ENCODE measurements around the gene DTX3. TPM values are rescaled to one million over a fixed set of nuclear protein-coding genes. Genes with fewer than 3 reads are reported as not detected.
"Not testable (repeated sequence)": the region's sequence is repeated elsewhere in the genome, so short reads cannot be mapped to it uniquely, and the experiment has no call there.

DTX3 gene
- total RNA-seq, 2 experiments from 2014 or later: 15.5 to 16.5 TPM

GRCh38 chr12:57636731-57637130, 32.1 kb downstream of the DTX3 start:
- H3K27me3 Mint-ChIP-seq: peaks cover 37% of the 10 kb centered on the region
- POLR2A ChIA-PET: interaction anchor here (0.6 kb wide), 2 partner anchors 10 to 150 kb away, joined by 4 read pairs; no protein-coding TSS in a partner anchor

GRCh38 chr12:57637364-57637763, 32.7 kb downstream of the DTX3 start:
- ChIA-PET CTCF (interaction anchor here (1.4 to 1.6 kb wide), 2 partner anchors 10 to 54 kb away, joined by 4 to 5 read pairs; no protein-coding TSS in a partner anchor), POLR2A (interaction anchor here (0.6 kb wide), 1 partner anchor 10 kb away, joined by 4 read pairs; no protein-coding TSS in a partner anchor)
- Mint-ChIP-seq H3K36me3 (ENCODE audit: low read depth) (no peaks in the 10 kb centered on the region), H3K27ac (no peak overlapping the region), H3K4me3 (no peak overlapping the region), H3K4me1 (peaks cover 6% of the 10 kb centered on the region), H3K27me3 (peaks cover 35% of the 10 kb centered on the region), H3K9me3 (no peaks in the 10 kb centered on the region)
- no peak for DNase-seq

More at GRCh38 chr12:57636731-57637130, 32.1 kb downstream of the DTX3 start:
- not testable (repeated sequence) for H3K36me3 Mint-ChIP-seq (ENCODE audit: low read depth); H3K4me3 Mint-ChIP-seq; H3K4me1 Mint-ChIP-seq; H3K9me3 Mint-ChIP-seq; H3K27ac Mint-ChIP-seq; DNase-seq
- CTCF ChIA-PET: interaction anchor here (0.9 to 1.3 kb wide), 2 partner anchors 10 to 14 kb away, joined by 3 read pairs; no protein-coding TSS in a partner anchor

GRCh38 chr12:57638096-57638495, 33.5 kb downstream of the DTX3 start:
- Mint-ChIP-seq H3K36me3 (ENCODE audit: low read depth) (no peaks in the 10 kb centered on the region), H3K9me3 (no peaks in the 10 kb centered on the region), H3K4me1 (peaks cover 5% of the 10 kb centered on the region), H3K4me3 (no peak overlapping the region), H3K27ac (no peak overlapping the region), H3K27me3 (peaks cover 34% of the 10 kb centered on the region)
- POLR2A ChIA-PET: no interaction called here
- DNase-seq: no peak
- CTCF ChIA-PET: interaction anchor here (1.2 to 1.6 kb wide), 3 partner anchors 10 to 103 kb away, joined by 3 to 5 read pairs (median 4); no protein-coding TSS in a partner anchor

- Mint-ChIP-seq H3K4me1 (no peaks in the 10 kb centered on the region), H3K27me3 (peaks cover 23% of the 10 kb centered on the region)
- CTCF ChIA-PET: no interaction called here
Measured at GRCh38 chr12:57640175-57641042, 35.8 kb downstream of the DTX3 start.

GRCh38 chr12:57641699-57642442, 37.2 kb downstream of the DTX3 start:
- peaks cover 20% of the 10 kb centered on the region for H3K27me3 Mint-ChIP-seq
- H3K27ac Mint-ChIP-seq: no peak overlapping the region
- peaks cover 2% of the 10 kb centered on the region for H3K9me3 Mint-ChIP-seq
- ChIA-PET POLR2A (no interaction called here), CTCF (interaction anchor here (0.5 to 1.0 kb wide), 4 partner anchors 11 to 317 kb away, joined by 3 to 7 read pairs (median 4); no protein-coding TSS in a partner anchor)
- H3K36me3 Mint-ChIP-seq (ENCODE audit: low read depth): no peaks in the 10 kb centered on the region
- no peaks in the 10 kb centered on the region for H3K4me1 Mint-ChIP-seq
- no peak overlapping the region for H3K4me3 Mint-ChIP-seq
- DNase-seq: no peak

More at GRCh38 chr12:57640175-57641042, 35.8 kb downstream of the DTX3 start:
- Mint-ChIP-seq H3K9me3 (no peaks in the 10 kb centered on the region), H3K4me3 (no peak overlapping the region), H3K27ac (no peak overlapping the region), H3K36me3 (ENCODE audit: low read depth) (no peaks in the 10 kb centered on the region)
- no peak for DNase-seq
- POLR2A ChIA-PET: no interaction called here

GRCh38 chr12:57645990-57646658, 41.5 kb downstream of the DTX3 start:
- POLR2A ChIA-PET; H3K27me3 Mint-ChIP-seq; H3K36me3 Mint-ChIP-seq (ENCODE audit: low read depth); H3K4me1 Mint-ChIP-seq; H3K4me3 Mint-ChIP-seq; DNase-seq; H3K9me3 Mint-ChIP-seq; H3K27ac Mint-ChIP-seq: not testable (repeated sequence)
- CTCF ChIA-PET: interaction anchor here (1.3 kb wide), 1 partner anchor 10 kb away, joined by 3 read pairs; no protein-coding TSS in a partner anchor

GRCh38 chr12:57646659-57647049, 42.0 kb downstream of the DTX3 start:
- DNase-seq; H3K27ac Mint-ChIP-seq; H3K4me1 Mint-ChIP-seq; H3K4me3 Mint-ChIP-seq; H3K27me3 Mint-ChIP-seq; POLR2A ChIA-PET; H3K36me3 Mint-ChIP-seq (ENCODE audit: low read depth); H3K9me3 Mint-ChIP-seq: not testable (repeated sequence)
- CTCF ChIA-PET: interaction anchor here (1.3 kb wide), 1 partner anchor 9 kb away, joined by 3 read pairs; no protein-coding TSS in a partner anchor

GRCh38 chr12:57654042-57654441, 49.4 kb downstream of the DTX3 start:
- Mint-ChIP-seq H3K4me3 (no peak overlapping the region), H3K36me3 (ENCODE audit: low read depth) (no peaks in the 10 kb centered on the region), H3K27me3 (peaks cover 6% of the 10 kb centered on the region), H3K4me1 (no peaks in the 10 kb centered on the region), H3K9me3 (no peaks in the 10 kb centered on the region), H3K27ac (no peak overlapping the region)
- no peak for DNase-seq
- ChIA-PET CTCF (no interaction called here), POLR2A (no interaction called here)

GRCh38 chr12:57655541-57656240, 51.1 kb downstream of the DTX3 start:
- POLR2A ChIA-PET: no interaction called here
- no peak for DNase-seq
- H3K27me3 Mint-ChIP-seq: peaks cover 6% of the 10 kb centered on the region

GRCh38 chr12:57656408-57656807, 51.8 kb downstream of the DTX3 start:
- DNase-seq; H3K27ac Mint-ChIP-seq; H3K27me3 Mint-ChIP-seq; H3K4me3 Mint-ChIP-seq; H3K9me3 Mint-ChIP-seq; H3K36me3 Mint-ChIP-seq (ENCODE audit: low read depth); H3K4me1 Mint-ChIP-seq: not testable (repeated sequence)
- POLR2A ChIA-PET: interaction anchor here (0.6 kb wide), 1 partner anchor 31 kb away, joined by 10 read pairs; no protein-coding TSS in a partner anchor
- CTCF ChIA-PET: interaction anchor here (0.6 to 1.4 kb wide), 3 partner anchors 11 to 42 kb away, joined by 3 to 7 read pairs (median 3); partner anchors contain the start of gene B4GALNT1

More at GRCh38 chr12:57655541-57656240, 51.1 kb downstream of the DTX3 start:
- H3K9me3 Mint-ChIP-seq: no peaks in the 10 kb centered on the region
- no peaks in the 10 kb centered on the region for H3K4me1 Mint-ChIP-seq
- CTCF ChIA-PET: interaction anchor here (0.6 to 1.4 kb wide), 4 partner anchors 10 to 1261 kb away, joined by 3 to 7 read pairs (median 4); partner anchors contain the start of genes ARHGEF25 and B4GALNT1
- H3K36me3 Mint-ChIP-seq (ENCODE audit: low read depth): no peaks in the 10 kb centered on the region
- H3K4me3 Mint-ChIP-seq: no peak overlapping the region
- H3K27ac Mint-ChIP-seq: no peak overlapping the region

- Mint-ChIP-seq H3K27ac (no peak overlapping the region), H3K27me3 (peaks cover 6% of the 10 kb centered on the region), H3K36me3 (ENCODE audit: low read depth) (no peaks in the 10 kb centered on the region), H3K9me3 (peaks cover 7% of the 10 kb centered on the region), H3K4me1 (no peaks in the 10 kb centered on the region), H3K4me3 (no peak overlapping the region)
- DNase-seq: no peak
- POLR2A ChIA-PET: no interaction called here
- CTCF ChIA-PET: no interaction called here
Measured at GRCh38 chr12:57657744-57658143, 53.1 kb downstream of the DTX3 start.

GRCh38 chr12:57658890-57659289, 54.3 kb downstream of the DTX3 start:
- Mint-ChIP-seq H3K9me3 (peaks cover 7% of the 10 kb centered on the region), H3K27ac (no peak overlapping the region), H3K36me3 (ENCODE audit: low read depth) (no peaks in the 10 kb centered on the region), H3K27me3 (peaks cover 3% of the 10 kb centered on the region), H3K4me1 (no peaks in the 10 kb centered on the region), H3K4me3 (no peak overlapping the region)
- ChIA-PET POLR2A (no interaction called here), CTCF (interaction anchor here (0.9 kb wide), 1 partner anchor 52 kb away, joined by 3 read pairs; no protein-coding TSS in a partner anchor)
- no peak for DNase-seq

Data from activated CD4-positive, alpha-beta T cell treated with anti-CD3 and anti-CD28 coated beads, Interleukin-2, amount 10 ng/mL, durations not matched to agents 7 days and 5 days (primary cell).